Measurements from ENCODE around the gene MRGPRF. TPM values are rescaled to one million over a fixed set of nuclear protein-coding genes. Genes with fewer than 3 reads are reported as not detected.
"Not testable (repeated sequence)": the region's sequence is repeated elsewhere in the genome, so short reads cannot be mapped to it uniquely, and the experiment has no call there.

MRGPRF gene
- total RNA-seq, 1 experiment from 2014 or later = not detected

DNA sequence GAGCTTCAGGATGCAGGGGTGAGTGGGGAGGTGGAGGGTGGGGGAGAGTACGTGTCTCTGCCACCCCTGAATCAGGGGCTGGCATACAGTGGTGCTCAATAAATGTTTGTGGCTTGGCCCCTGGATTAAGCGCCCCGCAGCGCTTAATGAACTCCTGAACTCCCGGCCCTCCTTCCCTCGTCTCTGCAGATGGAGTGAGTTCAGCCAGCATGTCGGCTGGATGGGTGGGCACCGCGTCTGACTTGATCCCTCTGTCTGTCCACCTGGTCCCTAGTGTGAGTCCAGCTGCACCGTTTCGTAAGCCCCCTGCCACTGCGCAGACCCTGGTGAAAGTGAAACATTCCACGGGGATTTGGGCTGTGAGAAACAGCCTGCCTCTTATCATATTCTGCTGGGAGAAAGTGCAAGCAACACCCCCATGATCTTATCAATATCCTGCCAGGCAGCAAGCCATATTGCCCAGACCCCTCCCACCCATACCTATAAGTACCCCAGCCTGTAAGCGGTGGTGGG, 20.2 kb downstream of the MRGPRF start:
- DNase-seq (ENCODE audit: extremely low read depth, low read depth) = no peak

DNA sequence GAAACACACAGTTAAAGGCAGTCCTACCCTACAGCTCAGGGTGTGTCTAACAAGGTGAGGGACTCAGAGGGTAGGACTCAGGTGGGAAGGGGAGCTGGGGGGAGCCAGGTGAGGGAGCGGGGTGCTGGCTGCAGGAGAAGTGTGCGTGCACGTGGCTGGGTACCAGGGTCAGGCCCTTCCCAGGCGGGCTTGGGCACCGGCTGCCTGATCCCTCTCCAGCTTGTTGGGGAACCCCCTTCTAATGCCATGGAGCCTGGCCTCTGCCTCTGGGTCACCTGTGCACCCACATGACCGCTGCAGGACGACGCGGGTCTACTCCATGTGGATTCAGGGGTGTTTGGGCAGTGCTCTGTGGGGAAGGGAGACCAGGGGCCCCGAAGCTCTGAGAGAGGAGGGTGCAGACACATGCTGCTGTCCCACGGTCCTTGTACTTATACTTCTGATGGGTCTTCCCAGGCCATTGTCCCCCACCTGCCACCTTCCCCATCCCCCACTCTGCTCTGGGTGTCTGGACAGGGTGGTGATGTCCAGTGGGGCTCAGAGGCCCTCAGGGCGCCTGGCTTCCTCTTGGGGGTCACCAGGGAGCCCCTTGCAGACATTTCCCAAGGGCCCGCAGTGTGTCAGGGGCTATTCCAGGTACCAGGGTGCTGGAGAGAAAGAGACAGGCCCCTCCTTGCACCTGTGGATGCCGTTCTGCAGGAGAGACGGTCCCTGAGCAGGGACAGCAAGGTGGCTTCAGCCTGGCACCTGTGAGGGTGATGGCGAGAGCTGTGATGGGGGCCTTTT, 21.9 kb downstream of the MRGPRF start:
- DNase-seq (ENCODE audit: extremely low read depth, low read depth) = no peak

DNA sequence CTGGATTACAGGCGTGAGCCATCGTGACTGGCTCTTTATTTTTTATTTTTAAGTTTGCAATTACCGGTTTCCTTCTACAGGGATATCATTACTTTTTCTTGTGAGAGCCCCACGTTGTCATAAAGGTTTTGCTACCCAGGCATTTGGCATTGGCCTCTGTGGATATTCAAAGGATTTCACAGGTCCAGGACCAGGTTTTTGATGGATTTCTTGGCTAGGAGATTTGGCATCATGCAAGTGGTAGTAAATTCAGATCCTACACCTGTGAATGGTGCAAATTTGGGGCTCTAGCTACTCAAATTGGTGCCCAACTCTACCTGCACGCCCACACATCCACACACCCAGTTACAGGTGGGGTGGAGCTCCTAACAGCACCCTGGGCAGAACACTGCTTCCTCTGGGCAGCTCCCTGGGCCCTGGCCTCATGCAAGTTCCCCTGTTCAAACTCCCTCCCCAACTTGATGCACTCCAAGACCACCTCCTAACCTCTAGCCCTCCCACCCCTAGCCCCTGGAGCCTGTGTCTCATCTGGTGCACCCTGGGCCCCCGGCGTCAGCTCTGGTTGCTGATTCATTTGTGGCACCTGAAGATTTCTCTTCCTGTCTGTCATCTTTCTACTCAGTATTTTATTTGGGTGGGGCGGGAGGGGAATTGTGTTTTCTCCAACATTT, 23.0 kb downstream of the MRGPRF start:
- no peak for DNase-seq (ENCODE audit: extremely low read depth, low read depth)

GRCh38 chr11:68988491-68988890, 24.6 kb downstream of the MRGPRF start:
- no peak for DNase-seq (ENCODE audit: extremely low read depth, low read depth)

GRCh38 chr11:68987211-68987610, 25.8 kb downstream of the MRGPRF start:
- no peak for DNase-seq (ENCODE audit: extremely low read depth, low read depth)

DNA sequence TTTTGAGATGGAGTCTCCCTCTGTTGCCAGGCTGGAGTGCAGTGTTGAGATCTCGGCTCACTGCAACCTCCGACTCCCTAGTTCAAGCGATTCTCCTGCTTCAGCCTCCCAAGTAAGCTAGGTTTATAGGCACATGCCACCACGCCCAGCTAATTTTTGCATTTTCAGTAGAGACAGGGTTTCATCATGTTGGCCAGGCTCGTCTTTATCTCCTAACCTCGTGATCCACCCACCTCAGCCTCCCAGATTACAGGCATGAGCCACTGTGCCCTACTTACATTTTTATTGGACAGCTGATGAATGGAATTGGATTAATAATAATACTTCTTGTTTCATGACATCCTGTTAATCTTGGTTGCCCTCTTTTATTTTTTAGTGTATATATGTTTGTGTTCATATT, 29.2 kb downstream of the MRGPRF start:
- DNase-seq (ENCODE audit: extremely low read depth, low read depth) = no peak

- DNase-seq (ENCODE audit: extremely low read depth, low read depth) = no peak
These were observed 30.9 kb downstream of the MRGPRF start for GRCh38 chr11:68982134-68982533.

- no peak for DNase-seq (ENCODE audit: extremely low read depth, low read depth)
These were observed 32.3 kb downstream of the MRGPRF start, which contains the start of gene MRGPRD for GRCh38 chr11:68980776-68981065. TSS of gene MRGPRD (minus strand) at chr11:68980986. CDS start at chr11:68980986, 0 bp downstream.

- DNase-seq (ENCODE audit: extremely low read depth, low read depth) = no peak
These were observed 32.9 kb downstream of the MRGPRF start for GRCh38 chr11:68979931-68980775.

DNA sequence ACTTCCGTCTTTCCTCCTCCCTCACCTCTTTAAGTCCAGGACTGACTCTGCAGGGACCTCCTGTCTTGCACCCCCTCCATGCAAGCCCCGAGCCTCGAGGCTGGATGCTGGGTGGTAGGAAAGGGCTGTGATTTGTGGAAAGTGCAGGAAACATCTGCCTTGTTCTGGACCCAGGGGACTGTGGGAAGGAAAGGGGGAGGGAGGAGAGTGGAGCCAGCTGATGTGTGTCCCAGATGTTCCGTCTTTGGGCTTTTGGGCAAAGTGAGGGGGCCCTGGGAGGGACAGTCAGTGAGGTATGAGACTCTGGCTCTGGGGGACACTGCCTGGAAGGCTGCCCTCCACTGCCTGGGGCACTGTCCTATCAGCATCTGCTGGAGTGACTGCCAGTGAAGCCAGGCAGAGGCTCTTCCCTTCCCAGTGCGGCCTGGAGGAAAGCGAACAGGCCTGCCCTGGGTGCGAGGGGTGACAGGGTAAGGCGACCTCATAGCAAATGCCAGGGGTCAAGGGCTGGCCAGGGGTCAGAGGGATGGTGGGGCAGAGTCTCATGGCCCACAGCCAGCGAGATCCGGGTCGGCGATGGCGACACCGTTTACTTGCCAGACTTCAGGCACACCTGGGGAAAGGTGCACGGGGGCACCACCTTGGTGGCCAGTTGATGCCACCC, 34.0 kb downstream of the MRGPRF start:
- no peak for DNase-seq (ENCODE audit: extremely low read depth, low read depth)

- DNase-seq (ENCODE audit: extremely low read depth, low read depth) = no peak
These were observed 34.5 kb downstream of the MRGPRF start for GRCh38 chr11:68978626-68978930.

- no peak for DNase-seq (ENCODE audit: extremely low read depth, low read depth)
These were observed 35.0 kb downstream of the MRGPRF start for GRCh38 chr11:68977781-68978625.

GRCh38 chr11:68976563-68976962, 36.5 kb downstream of the MRGPRF start:
- no peak for DNase-seq (ENCODE audit: extremely low read depth, low read depth)

- DNase-seq (ENCODE audit: extremely low read depth, low read depth) = no peak
These were observed 37.0 kb downstream of the MRGPRF start for GRCh38 chr11:68976095-68976494.

- DNase-seq (ENCODE audit: extremely low read depth, low read depth) = peak; percentile 20
These were observed 38.4 kb downstream of the MRGPRF start for GRCh38 chr11:68974421-68975194.

DNA sequence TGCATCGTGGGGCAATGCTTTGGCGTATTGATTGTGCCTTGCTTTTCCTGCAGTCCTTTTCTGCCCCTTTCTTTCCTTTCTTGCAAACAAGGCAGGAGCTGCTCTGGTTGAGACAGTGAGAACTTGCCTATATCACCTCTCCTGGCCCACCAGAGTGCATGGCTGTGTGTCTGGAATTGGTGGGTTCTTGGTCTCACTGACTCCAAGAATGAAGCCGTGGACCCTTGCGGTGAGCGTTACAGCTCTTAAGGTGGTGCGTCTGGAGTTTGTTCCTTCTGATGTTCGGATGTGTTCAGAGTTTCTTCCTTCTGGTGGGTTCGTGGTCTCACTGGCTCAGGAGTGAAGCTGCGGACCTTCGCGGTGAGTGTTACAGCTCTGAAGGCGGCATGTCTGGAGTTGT, 39.3 kb downstream of the MRGPRF start:
- not testable (repeated sequence) for DNase-seq (ENCODE audit: extremely low read depth, low read depth)

DNA sequence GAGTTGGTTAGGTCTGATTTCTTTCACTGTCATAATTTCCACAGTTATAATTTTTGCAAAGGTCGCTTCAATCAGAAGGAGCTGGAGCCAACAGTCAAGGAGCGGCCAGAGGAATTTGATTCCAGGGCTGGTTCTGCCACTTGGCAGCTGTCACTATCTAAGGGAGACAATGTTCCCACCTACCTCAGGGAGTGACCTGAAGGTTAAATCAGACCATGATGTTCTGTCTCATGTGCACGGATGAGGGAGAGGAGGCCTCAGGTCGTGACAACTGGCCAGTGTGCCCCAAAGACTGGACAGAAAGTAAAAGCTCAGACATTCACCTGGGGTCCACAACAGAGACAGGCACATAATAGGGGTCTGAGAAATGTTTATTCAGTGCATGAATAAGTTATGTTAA, 39.8 kb downstream of the MRGPRF start:
- DNase-seq (ENCODE audit: extremely low read depth, low read depth) = no peak

DNA sequence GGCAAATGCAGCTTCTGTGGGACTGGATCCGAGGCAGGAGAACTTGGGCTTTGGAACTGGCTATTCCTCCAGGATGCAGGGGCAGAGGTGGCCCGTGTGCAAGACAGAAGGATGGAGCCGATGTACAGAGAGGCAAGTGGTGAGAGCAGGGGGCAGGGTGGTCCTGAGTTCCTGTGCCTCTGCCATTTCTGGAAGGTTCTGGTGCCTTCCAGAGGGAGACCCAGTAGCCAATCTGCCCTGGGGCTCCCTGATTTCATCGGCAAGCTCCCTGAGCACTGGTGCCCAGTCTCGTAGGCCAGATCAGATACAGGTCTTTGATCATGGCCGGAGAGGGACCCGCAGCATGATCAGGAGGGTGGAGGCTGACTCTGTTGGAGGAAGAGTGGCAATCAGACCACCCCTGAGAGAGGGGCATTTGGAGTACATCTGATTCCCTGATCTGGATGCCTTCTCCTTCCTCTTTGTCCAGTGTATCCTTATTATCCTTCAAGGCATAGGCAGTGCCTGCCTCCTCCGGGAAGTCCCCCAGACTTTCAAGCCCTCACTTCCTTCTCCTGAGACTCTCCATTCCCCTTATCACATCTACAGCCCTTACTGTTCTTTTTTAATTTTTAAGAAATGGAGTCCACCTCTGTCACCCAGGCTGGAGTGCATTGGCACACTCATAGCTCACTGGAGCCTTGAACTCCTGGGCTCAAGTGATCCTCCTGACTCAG, 42.0 kb downstream of the MRGPRF start:
- DNase-seq (ENCODE audit: extremely low read depth, low read depth) = no peak

DNA sequence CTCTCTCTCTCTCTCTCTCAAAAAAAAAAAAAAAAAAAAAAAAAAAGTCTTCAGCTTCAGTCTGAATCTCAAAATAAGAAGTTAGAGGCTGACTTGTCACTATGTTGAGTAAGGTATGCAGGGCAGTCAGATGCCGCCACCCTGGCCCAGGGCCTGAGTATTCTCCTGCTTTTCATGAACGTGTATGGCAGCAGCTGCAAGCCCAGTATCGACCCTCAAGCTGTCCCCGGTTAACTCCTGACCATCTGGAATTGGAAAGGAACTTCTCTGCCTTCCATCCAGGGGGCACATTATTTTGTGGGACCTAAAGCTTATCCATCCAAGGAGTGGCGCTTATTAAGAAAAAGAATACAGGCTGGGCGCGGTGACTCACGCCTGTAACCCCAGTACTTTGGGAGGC, 43.7 kb downstream of the MRGPRF start:
- no peak for DNase-seq (ENCODE audit: extremely low read depth, low read depth)

Data from NCI-H460 (cell line).